HG03139 (cell line): ENCODE data around the gene KMT5B.

Experiments
- ATAC-seq: cut with Tn5 transposase; IDR thresholded peaks from one replicate; pipeline ENCODE4 v1.9.1; 2021; ENCODE audit not compliant: unreplicated experiment

Gene KMT5B

DNA sequence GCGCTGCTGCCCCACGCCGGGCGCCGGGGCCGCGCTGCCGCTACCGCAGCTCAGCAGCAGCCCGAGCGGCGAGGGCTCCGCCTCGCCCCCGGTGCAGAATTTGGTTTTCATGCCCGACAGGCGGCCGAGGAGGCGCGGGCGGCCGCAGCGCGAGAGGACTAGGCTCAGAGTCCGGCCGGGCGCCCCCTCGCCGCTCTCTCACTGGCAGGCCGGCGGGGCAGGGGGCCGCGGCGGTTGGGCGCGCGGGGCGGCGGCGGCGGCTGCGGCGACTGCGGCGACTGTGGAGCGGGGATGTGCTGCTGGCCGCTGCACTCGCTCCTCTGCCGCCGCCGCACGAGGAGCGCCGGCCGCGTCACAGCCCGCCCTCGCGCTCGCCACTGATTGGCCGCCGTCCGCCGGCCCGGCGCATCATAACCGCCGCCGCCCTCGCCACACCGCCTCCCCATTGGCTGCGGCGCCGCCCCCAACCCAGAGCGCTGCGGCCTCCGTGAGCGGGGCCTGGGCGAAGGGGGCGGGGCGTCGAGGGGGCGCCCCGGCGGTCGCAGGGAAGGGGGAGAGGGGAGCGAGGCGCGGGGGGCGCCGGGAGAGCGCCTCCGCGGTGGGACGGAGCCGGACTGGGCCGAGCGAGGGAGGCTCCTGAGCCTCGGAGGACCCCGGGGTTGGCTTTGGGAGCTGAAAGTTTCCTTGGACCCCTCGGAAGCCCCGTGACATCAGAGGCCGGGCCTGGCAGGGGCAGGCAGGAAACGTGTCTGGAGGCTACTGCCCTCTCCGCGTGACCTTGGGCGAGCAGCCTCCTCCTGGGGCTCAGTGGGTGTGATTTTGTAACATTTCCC is 91.8 kb downstream of the KMT5B start, which contains the start of gene CHKA:
Gene CHKA, minus strand, starts transcription at position 322 of the 833 bp plus-strand sequence. Its CDS starts 211 bp downstream, at position 111.
- ATAC-seq = peak; percentile 72

GRCh38 chr11:68120273-68121066 is 92.6 kb downstream of the KMT5B start:
- ATAC-seq = peak; percentile 2

DNA sequence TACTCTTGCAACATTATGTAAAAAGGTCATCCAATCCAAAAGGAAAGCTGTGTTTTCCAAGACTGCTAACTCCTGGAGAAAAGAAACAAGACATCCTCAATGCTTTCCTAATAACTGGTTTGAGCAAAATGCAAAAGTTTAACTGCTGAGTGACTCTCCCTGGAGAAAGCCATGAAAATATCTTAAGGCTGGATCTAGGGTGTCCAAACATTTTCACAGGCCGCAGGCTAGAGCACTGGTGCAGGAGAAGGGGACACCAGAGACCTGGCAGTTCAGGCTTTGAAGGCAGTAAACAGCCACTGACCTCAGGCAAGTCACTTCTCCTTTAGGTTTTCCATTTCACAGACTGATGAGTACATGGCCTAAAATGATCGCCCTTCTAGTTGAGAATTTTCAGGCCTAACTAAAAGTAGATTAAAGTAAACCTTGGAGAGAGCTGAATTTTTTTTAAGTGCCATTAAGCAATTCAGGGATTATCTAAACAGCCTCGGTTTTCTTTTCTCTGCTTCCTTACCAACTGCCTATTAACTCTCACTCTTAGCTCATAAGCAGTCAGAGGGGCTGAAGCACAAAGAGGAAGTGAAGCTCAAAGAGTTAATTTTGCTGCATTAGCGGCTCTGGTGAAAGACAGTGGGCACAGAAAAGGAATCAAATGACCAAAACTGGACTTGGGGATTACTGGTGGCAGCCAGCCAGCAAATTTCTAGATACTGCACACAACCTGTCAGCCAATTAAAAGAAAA is 94.2 kb downstream of the KMT5B start:
- no peak for ATAC-seq

- ATAC-seq = no peak
Observed at GRCh38 chr11:68117853-68118470, 95.1 kb downstream of the KMT5B start.

DNA sequence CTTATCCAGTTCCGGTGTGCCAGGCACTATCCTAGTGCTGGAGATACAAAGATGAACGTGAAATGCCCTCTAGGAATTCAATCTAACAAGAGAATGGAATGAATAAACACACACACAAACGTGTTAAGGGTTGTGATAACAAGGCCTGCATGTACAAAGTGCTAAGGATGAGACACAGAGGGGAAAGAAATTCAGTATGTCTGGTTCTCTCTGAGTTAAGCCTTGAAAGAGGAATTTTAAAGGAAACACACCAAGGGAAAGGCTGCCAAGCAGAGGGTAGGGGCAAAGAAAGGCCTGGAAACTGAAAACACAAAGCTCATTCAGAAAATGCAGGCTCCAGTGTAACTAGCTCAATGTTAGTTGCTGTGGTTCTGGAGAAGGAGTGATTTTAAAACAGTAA is 96.1 kb downstream of the KMT5B start:
- ATAC-seq = no peak

DNA sequence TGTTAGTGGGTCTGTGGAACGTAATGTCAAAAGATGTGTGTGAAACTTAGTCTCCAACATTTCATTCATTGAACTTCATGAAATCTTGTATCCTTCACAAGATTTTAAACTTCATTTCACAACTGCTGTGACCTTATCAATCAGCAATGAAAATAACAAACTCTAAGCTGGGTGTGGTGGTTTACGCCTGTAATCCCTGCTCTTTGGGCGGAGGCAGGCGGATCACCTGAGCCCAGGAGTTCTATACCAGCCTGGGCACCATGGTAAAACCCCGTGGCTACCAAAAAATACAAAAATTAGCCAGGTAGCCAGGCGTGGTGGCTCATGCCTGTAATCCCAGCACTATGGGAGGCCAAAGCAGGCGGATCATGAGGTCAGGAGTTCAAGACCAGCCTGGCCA is 97.0 kb downstream of the KMT5B start:
- ATAC-seq = no peak

GRCh38 chr11:68115285-68115684 is 97.8 kb downstream of the KMT5B start:
- ATAC-seq = no peak

GRCh38 chr11:68113986-68114385 is 99.1 kb downstream of the KMT5B start:
- ATAC-seq = no peak

GRCh38 chr11:68107689-68108088 is 105.4 kb downstream of the KMT5B start:
- no peak for ATAC-seq

DNA sequence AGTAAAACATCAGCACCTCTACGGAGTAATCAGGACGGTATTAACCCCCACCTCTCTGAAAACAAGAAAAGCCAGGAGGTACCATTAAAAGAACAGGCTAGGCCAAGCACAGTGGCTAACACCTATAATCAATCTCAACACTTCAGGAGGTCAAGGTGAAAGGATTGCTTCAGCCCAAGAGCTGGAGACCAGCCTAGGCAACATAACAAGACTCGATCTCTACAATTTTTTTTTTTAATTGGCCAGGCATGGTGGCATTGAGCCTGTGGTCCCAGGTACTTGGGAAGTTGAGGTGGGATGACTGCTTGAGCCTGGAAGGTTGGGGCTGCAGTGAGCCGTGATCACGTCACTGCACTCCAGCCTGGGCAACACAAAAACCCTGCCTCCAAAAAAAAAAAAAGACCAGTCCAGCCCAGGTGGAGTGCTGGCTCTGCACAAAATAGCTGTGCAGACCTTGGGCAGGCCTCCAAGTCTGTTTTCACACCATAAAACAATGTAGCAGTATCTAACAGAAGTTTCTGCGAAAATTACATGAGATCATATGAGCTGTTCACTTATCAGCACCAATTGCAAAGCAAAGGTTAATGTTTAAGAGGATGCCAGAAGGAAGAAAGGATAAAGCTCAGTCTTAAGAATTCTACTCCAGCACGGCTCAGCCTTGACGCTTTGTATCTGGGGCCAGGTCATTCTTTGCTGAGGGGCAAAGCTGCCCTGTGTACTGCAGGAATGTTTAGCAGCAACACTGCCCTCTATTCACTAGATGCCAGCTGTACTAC is 106.7 kb downstream of the KMT5B start:
- no peak for ATAC-seq
